Measurements from ENCODE around the gene MRTO4. TPM values are rescaled to one million over a fixed set of nuclear protein-coding genes. Genes with fewer than 3 reads are reported as not detected.
A peak's percentile ranks its signal among the peaks of the same experiment; 100 is the strongest.
"Not testable (repeated sequence)": the region's sequence is repeated elsewhere in the genome, so short reads cannot be mapped to it uniquely, and the experiment has no call there.

The MRTO4 gene
- total and polyA plus RNA-seq, 7 experiments from 2014 or later: 17.1 to 42.3 (median 22.5) TPM

GRCh38 chr1:19210772-19211549 lies 40.6 kb upstream of the MRTO4 start:
- Mint-ChIP-seq H3K9me3 (no peaks in the 10 kb centered on the region), H3K4me3 (peak overlapping the region; percentile 83 to 98 (median 94)), H3K27ac (peak overlapping the region; percentile 94 to 99 (median 97)), H3K4me1 (peaks cover 44 to 83% (median 78%) of the 10 kb centered on the region in 7 donors), H3K27me3 (peaks cover 0 to 2% (median 0%) of the 10 kb centered on the region in 5 donors), H3K36me3 (peaks cover 0 to 16% (median 0%) of the 10 kb centered on the region in 5 donors)
- Histone ChIP-seq H3K27me3 (ENCODE audit: control insufficient read depth in 2 of 2, insufficient read depth in 2 of 2, low read length in 2 of 2) (no peaks in the 10 kb centered on the region), H3K4me3 (ENCODE audit: low read length) (peak overlapping the region; percentile 60), H3K27ac (ENCODE audit: low read depth, low read length) (peak overlapping the region; percentile 85), H3K36me3 (ENCODE audit: control insufficient read depth in 2 of 3, insufficient read depth in 3 of 3, low read length in 3 of 3) (peaks cover 0 to 4% (median 0%) of the 10 kb centered on the region in 3 experiments), H3K4me1 (ENCODE audit: control insufficient read depth in 2 of 2, insufficient read depth in 2 of 2, low read length in 2 of 2) (peaks cover 24 to 38% of the 10 kb centered on the region in 2 donors), H3K9me3 (ENCODE audit: control insufficient read depth in 2 of 3, low read length in 3 of 3) (no peaks in the 10 kb centered on the region)
- ChIA-PET POLR2A (interaction anchor here (0.5 to 1.8 kb wide), 9 partner anchors 9 to 429 kb away, joined by 3 to 7 read pairs (median 3); partner anchors contain the start of genes AKR7A3, EMC1 and MRTO4), CTCF (interaction anchor here (1.0 kb wide), 1 partner anchor 440 kb away, joined by 3 read pairs; no protein-coding TSS in a partner anchor)
- no peak for DNase-seq
- intact Hi-C loops (cut with micrococcal nuclease): loop anchor here (1.0 to 10.0 kb wide), 11 partner anchors 34 to 1296 kb away; partner anchors contain the start of genes ALDH4A1 (in 2 of the 2), EMC1 (in 2 of the 2), MRTO4 (in 2 of the 2) and AKR7A2 (in 1 of the 2)
- no peak for ATAC-seq

- peak overlapping the region; percentile 9 to 97 (median 27) for H3K27ac Mint-ChIP-seq
- CTCF ChIA-PET: no interaction called here
- Histone ChIP-seq H3K4me1 (ENCODE audit: control insufficient read depth in 2 of 2, insufficient read depth in 2 of 2, low read length in 2 of 2) (peaks cover 21 to 32% of the 10 kb centered on the region in 2 donors), H3K27me3 (ENCODE audit: control insufficient read depth in 2 of 2, insufficient read depth in 2 of 2, low read length in 2 of 2) (no peaks in the 10 kb centered on the region), H3K36me3 (ENCODE audit: control insufficient read depth in 2 of 3, insufficient read depth in 3 of 3, low read length in 3 of 3) (peaks cover 0 to 9% (median 0%) of the 10 kb centered on the region in 3 experiments), H3K27ac (ENCODE audit: low read depth, low read length) (peak overlapping the region; percentile 85), H3K9me3 (ENCODE audit: control insufficient read depth in 2 of 3, low read length in 3 of 3) (no peaks in the 10 kb centered on the region), H3K4me3 (ENCODE audit: low read length) (no peak overlapping the region)
- H3K4me3 Mint-ChIP-seq: peak overlapping the region in 8 of 10 donors; percentile 1 to 96 (median 32)
- DNase-seq (no peak), ATAC-seq (no peak)
- H3K9me3 Mint-ChIP-seq: no peaks in the 10 kb centered on the region
- H3K27me3 Mint-ChIP-seq: peaks cover 0 to 2% (median 0%) of the 10 kb centered on the region in 5 donors
- peaks cover 0 to 14% (median 3%) of the 10 kb centered on the region in 5 donors for H3K36me3 Mint-ChIP-seq
- H3K4me1 Mint-ChIP-seq: peaks cover 37 to 71% (median 69%) of the 10 kb centered on the region in 7 donors
- intact Hi-C loops (cut with micrococcal nuclease): loop anchor here (5.0 to 10.0 kb wide), 3 partner anchors 35 to 1295 kb away; partner anchors contain the start of genes ALDH4A1 (in 1 of the 2) and MUL1 (in 1 of the 2)
- POLR2A ChIA-PET: interaction anchor here (1.0 to 1.8 kb wide), 3 partner anchors 12 to 15 kb away, joined by 3 to 6 read pairs (median 3); no protein-coding TSS in a partner anchor
These were observed 39.4 kb upstream of the MRTO4 start for GRCh38 chr1:19212167-19212566.

GRCh38 chr1:19213580-19213979 lies 38.0 kb upstream of the MRTO4 start:
- no peaks in the 10 kb centered on the region for H3K27me3 ChIP-seq (ENCODE audit: control insufficient read depth in 2 of 2, insufficient read depth in 2 of 2, low read length in 2 of 2)
- H3K27me3 Mint-ChIP-seq: peaks cover 0 to 2% (median 0%) of the 10 kb centered on the region in 5 donors
- H3K9me3 Mint-ChIP-seq: no peaks in the 10 kb centered on the region
- no peaks in the 10 kb centered on the region for H3K9me3 ChIP-seq (ENCODE audit: control insufficient read depth in 2 of 3, low read length in 3 of 3)
- peak overlapping the region in 5 of 9 donors; percentile 13 to 78 (median 34) for H3K27ac Mint-ChIP-seq
- H3K27ac ChIP-seq (ENCODE audit: low read depth, low read length): peak overlapping the region; percentile 85
- peaks cover 8 to 23% of the 10 kb centered on the region in 2 donors for H3K4me1 ChIP-seq (ENCODE audit: control insufficient read depth in 2 of 2, insufficient read depth in 2 of 2, low read length in 2 of 2)
- H3K36me3 ChIP-seq (ENCODE audit: control insufficient read depth in 2 of 3, insufficient read depth in 3 of 3, low read length in 3 of 3): peaks cover 0 to 17% (median 3%) of the 10 kb centered on the region in 3 experiments
- H3K4me1 Mint-ChIP-seq: peaks cover 33 to 61% (median 57%) of the 10 kb centered on the region in 7 donors
- DNase-seq (no peak), ATAC-seq (no peak)
- H3K4me3 Mint-ChIP-seq: no peak overlapping the region
- ChIA-PET POLR2A (no interaction called here), CTCF (no interaction called here)
- peaks cover 0 to 15% (median 5%) of the 10 kb centered on the region in 5 donors for H3K36me3 Mint-ChIP-seq
- no peak overlapping the region for H3K4me3 ChIP-seq (ENCODE audit: low read length)
- intact Hi-C loops (cut with micrococcal nuclease): loop anchor here (5.0 to 10.0 kb wide), 3 partner anchors 36 to 1294 kb away; partner anchors contain the start of genes ALDH4A1 (in 1 of the 2) and MUL1 (in 1 of the 2)

- POLR2A ChIA-PET: not testable (repeated sequence)
- intact Hi-C loops (cut with micrococcal nuclease): loop anchor here in 1 of 2 donors (10.0 kb wide), 1 partner anchor 312 kb away; the partner anchor contains the start of gene ALDH4A1
- H3K36me3 Mint-ChIP-seq: peaks cover 5 to 30% (median 25%) of the 10 kb centered on the region in 5 donors
These were observed 35.0 kb upstream of the MRTO4 start for GRCh38 chr1:19216585-19216984.

GRCh38 chr1:19219451-19219850 lies 32.2 kb upstream of the MRTO4 start:
- H3K27ac ChIP-seq (ENCODE audit: low read depth, low read length): no peak overlapping the region
- Mint-ChIP-seq H3K4me3 (no peak overlapping the region), H3K36me3 (peaks cover 10 to 40% (median 37%) of the 10 kb centered on the region in 5 donors), H3K4me1 (peaks cover 7 to 23% (median 14%) of the 10 kb centered on the region in 7 donors), H3K9me3 (no peaks in the 10 kb centered on the region), H3K27ac (peak overlapping the region in 2 of 9 donors; percentile 19 to 69), H3K27me3 (no peaks in the 10 kb centered on the region)
- DNase-seq (no peak), ATAC-seq (no peak)
- peaks cover 6 to 71% (median 16%) of the 10 kb centered on the region in 3 experiments for H3K36me3 ChIP-seq (ENCODE audit: control insufficient read depth in 2 of 3, insufficient read depth in 3 of 3, low read length in 3 of 3)
- H3K27me3 ChIP-seq (ENCODE audit: control insufficient read depth in 2 of 2, insufficient read depth in 2 of 2, low read length in 2 of 2): no peaks in the 10 kb centered on the region
- H3K4me3 ChIP-seq (ENCODE audit: low read length): no peak overlapping the region
- no peaks in the 10 kb centered on the region for H3K9me3 ChIP-seq (ENCODE audit: control insufficient read depth in 2 of 3, low read length in 3 of 3)
- intact Hi-C loops (cut with micrococcal nuclease): loop anchor here in 1 of 2 donors (10.0 kb wide), 1 partner anchor 315 kb away; the partner anchor contains the start of gene ALDH4A1
- H3K4me1 ChIP-seq (ENCODE audit: control insufficient read depth in 2 of 2, insufficient read depth in 2 of 2, low read length in 2 of 2): no peaks in the 10 kb centered on the region
- ChIA-PET POLR2A (interaction anchor here (0.8 kb wide), 1 partner anchor 9 kb away, joined by 3 read pairs; no protein-coding TSS in a partner anchor), CTCF (no interaction called here)

More at GRCh38 chr1:19216585-19216984, 35.0 kb upstream of the MRTO4 start:
- H3K4me3 ChIP-seq (ENCODE audit: low read length); ATAC-seq; H3K9me3 ChIP-seq (ENCODE audit: control insufficient read depth in 2 of 3, low read length in 3 of 3); H3K4me1 ChIP-seq (ENCODE audit: control insufficient read depth in 2 of 2, insufficient read depth in 2 of 2, low read length in 2 of 2); H3K9me3 Mint-ChIP-seq; H3K4me3 Mint-ChIP-seq; H3K27me3 Mint-ChIP-seq; DNase-seq; CTCF ChIA-PET; H3K27me3 ChIP-seq (ENCODE audit: control insufficient read depth in 2 of 2, insufficient read depth in 2 of 2, low read length in 2 of 2); H3K27ac ChIP-seq (ENCODE audit: low read depth, low read length): not testable (repeated sequence)
- Mint-ChIP-seq H3K4me1 (peaks cover 18 to 46% (median 36%) of the 10 kb centered on the region in 7 donors), H3K27ac (peak overlapping the region in 2 of 9 donors; percentile 16 to 61)
- peaks cover 6 to 43% (median 14%) of the 10 kb centered on the region in 3 experiments for H3K36me3 ChIP-seq (ENCODE audit: control insufficient read depth in 2 of 3, insufficient read depth in 3 of 3, low read length in 3 of 3)

GRCh38 chr1:19220080-19220846 lies 31.3 kb upstream of the MRTO4 start:
- Mint-ChIP-seq H3K27ac (peak overlapping the region in 6 of 9 donors; percentile 34 to 79 (median 56)), H3K4me1 (peaks cover 6 to 20% (median 11%) of the 10 kb centered on the region in 7 donors), H3K4me3 (no peak overlapping the region), H3K27me3 (no peaks in the 10 kb centered on the region), H3K36me3 (peaks cover 14 to 46% (median 41%) of the 10 kb centered on the region in 5 donors), H3K9me3 (no peaks in the 10 kb centered on the region)
- ChIA-PET POLR2A (interaction anchor here (0.8 kb wide), 1 partner anchor 9 kb away, joined by 3 read pairs; no protein-coding TSS in a partner anchor), CTCF (no interaction called here)
- no peaks in the 10 kb centered on the region for H3K9me3 ChIP-seq (ENCODE audit: control insufficient read depth in 2 of 3, low read length in 3 of 3)
- DNase-seq (no peak), ATAC-seq (no peak)
- intact Hi-C loops (cut with micrococcal nuclease): no loop called here
- H3K4me3 ChIP-seq (ENCODE audit: low read length): no peak overlapping the region
- H3K36me3 ChIP-seq (ENCODE audit: control insufficient read depth in 2 of 3, insufficient read depth in 3 of 3, low read length in 3 of 3): peaks cover 6 to 80% (median 16%) of the 10 kb centered on the region in 3 experiments
- no peaks in the 10 kb centered on the region for H3K27me3 ChIP-seq (ENCODE audit: control insufficient read depth in 2 of 2, insufficient read depth in 2 of 2, low read length in 2 of 2)
- peak overlapping the region; percentile 11 for H3K27ac ChIP-seq (ENCODE audit: low read depth, low read length)
- no peaks in the 10 kb centered on the region for H3K4me1 ChIP-seq (ENCODE audit: control insufficient read depth in 2 of 2, insufficient read depth in 2 of 2, low read length in 2 of 2)
